ENCODE data around the gene RYR3. TPM values are rescaled to one million over a fixed set of nuclear protein-coding genes. Genes with fewer than 3 reads are reported as not detected.
A peak's percentile ranks its signal among the peaks of the same experiment; 100 is the strongest.

RYR3 gene
- total RNA-seq, 6 experiments from 2014 or later = not detected

DNA sequence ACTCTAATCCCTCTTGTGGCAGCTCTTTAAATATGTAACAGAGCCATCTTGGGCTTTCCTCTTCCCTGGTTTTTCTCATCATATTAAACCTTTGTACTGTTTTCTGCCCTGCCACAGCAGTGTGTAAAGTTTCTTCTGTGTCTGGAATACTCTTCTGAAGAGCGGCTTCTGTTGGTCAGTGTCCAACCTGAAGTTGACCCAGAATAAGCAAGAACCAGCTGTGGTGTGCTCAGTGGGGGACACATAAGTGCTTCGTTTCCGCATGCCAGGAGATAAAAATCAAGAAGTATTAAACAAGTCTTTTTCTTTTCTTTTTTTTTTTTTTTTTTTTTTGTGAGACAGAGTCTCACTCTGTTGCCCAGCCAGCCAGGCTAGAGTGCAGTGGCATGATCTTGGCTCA, 484.3 kb downstream of the RYR3 start:
- peaks cover 8% of the 10 kb centered on the region; the same call in 1 of the 2 replicates for H3K27me3 Mint-ChIP-seq (ENCODE audit: insufficient read depth)
- H3K4me1 Mint-ChIP-seq (ENCODE audit: low read depth) = no peaks in the 10 kb centered on the region
- H3K9me3 Mint-ChIP-seq = no peaks in the 10 kb centered on the region
- H3K36me3 Mint-ChIP-seq (ENCODE audit: low read depth) = no peaks in the 10 kb centered on the region
- H3K27ac Mint-ChIP-seq = no peak overlapping the region
- TF ChIP-seq CTCF (IDR thresholded peaks at IDR 0.05) = no peak
- no peak for DNase-seq
- H3K4me3 Mint-ChIP-seq = no peak overlapping the region

GRCh38 chr15:33797651-33798050, 486.9 kb downstream of the RYR3 start:
- Mint-ChIP-seq H3K36me3 (ENCODE audit: low read depth) (no peaks in the 10 kb centered on the region), H3K27ac (no peak overlapping the region), H3K4me1 (ENCODE audit: low read depth) (no peaks in the 10 kb centered on the region), H3K9me3 (no peaks in the 10 kb centered on the region), H3K4me3 (no peak overlapping the region), H3K27me3 (ENCODE audit: insufficient read depth) (peaks cover 13% of the 10 kb centered on the region; the same call in 1 of the 2 replicates)
- no peak for TF ChIP-seq CTCF (IDR thresholded peaks at IDR 0.05)
- DNase-seq = no peak

GRCh38 chr15:33801954-33802353, 491.2 kb downstream of the RYR3 start:
- Mint-ChIP-seq H3K27ac (no peak overlapping the region), H3K36me3 (ENCODE audit: low read depth) (no peaks in the 10 kb centered on the region; the same call in 1 of the 2 replicates), H3K9me3 (no peaks in the 10 kb centered on the region), H3K27me3 (ENCODE audit: insufficient read depth) (peaks cover 21% of the 10 kb centered on the region; the same call in 1 of the 2 replicates), H3K4me3 (no peak overlapping the region), H3K4me1 (ENCODE audit: low read depth) (no peaks in the 10 kb centered on the region)
- TF ChIP-seq CTCF (IDR thresholded peaks at IDR 0.05) = no peak
- peak; percentile 21 for DNase-seq

DNA sequence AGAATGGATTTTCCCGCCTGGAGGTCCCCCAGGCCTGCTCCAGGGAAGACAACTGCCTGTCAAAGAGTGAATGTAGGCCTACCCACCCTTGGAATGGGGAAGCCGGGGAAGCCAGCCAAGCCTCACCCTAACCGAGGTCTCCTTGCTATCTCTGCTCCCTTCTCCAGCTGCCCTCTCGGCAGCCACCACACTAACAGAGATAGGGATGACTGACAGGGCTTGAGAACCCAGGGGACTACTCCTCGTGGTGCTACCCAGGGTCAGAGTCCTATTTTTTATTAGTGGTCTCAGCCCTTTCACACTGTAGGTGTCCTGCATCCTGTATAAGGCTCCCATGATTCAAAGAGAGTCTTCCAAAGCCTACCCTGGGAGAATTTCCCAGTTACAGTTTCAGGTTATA, 496.9 kb downstream of the RYR3 start:
- Mint-ChIP-seq H3K4me3 (no peak overlapping the region), H3K27me3 (ENCODE audit: insufficient read depth) (peaks cover 21% of the 10 kb centered on the region), H3K36me3 (ENCODE audit: low read depth) (no peaks in the 10 kb centered on the region; the same call in 1 of the 2 replicates), H3K9me3 (peaks cover 12% of the 10 kb centered on the region), H3K4me1 (ENCODE audit: low read depth) (no peaks in the 10 kb centered on the region), H3K27ac (no peak overlapping the region)
- no peak for TF ChIP-seq CTCF (IDR thresholded peaks at IDR 0.05)
- no peak for DNase-seq

- Mint-ChIP-seq H3K36me3 (ENCODE audit: low read depth) (no peaks in the 10 kb centered on the region), H3K27me3 (ENCODE audit: insufficient read depth) (peaks cover 28% of the 10 kb centered on the region), H3K4me3 (no peak overlapping the region), H3K27ac (no peak overlapping the region), H3K4me1 (ENCODE audit: low read depth) (no peaks in the 10 kb centered on the region), H3K9me3 (peaks cover 12% of the 10 kb centered on the region)
- no peak for DNase-seq
- TF ChIP-seq CTCF (IDR thresholded peaks at IDR 0.05) = no peak
Observed at GRCh38 chr15:33808720-33809457, 498.1 kb downstream of the RYR3 start.
